MM.1S (cell line): ENCODE results near the gene RALY.

Source experiments
- DNase-seq: peaks from one replicate; pipeline ENCODE4 v3.0.0-alpha.2; 2015
- H2AFZ ChIP-seq: fragments of 300-600 bp; sonication (generic); 2 replicates; pipeline ENCODE4 v1.6.0; 2016; ENCODE audit warnings: antibody characterized with exemption, low read length
- H3F3A ChIP-seq: fragments of 300-600 bp; sonication (generic); 2 replicates; pipeline ENCODE4 v1.6.1; 2016; ENCODE audit warnings: mild to moderate bottlenecking, antibody characterized with exemption, low read length, moderate library complexity, mixed read lengths; ENCODE audit not compliant: insufficient read depth
- H3K27ac ChIP-seq: fragments of 300-600 bp; sonication (generic); 2 replicates; pipeline ENCODE4 v1.5.1; 2016; ENCODE audit warnings: mild to moderate bottlenecking, low read length
- H3K27me3 ChIP-seq: fragments of 300-600 bp; sonication (generic); replicated peaks from 2 replicates; pipeline ENCODE4 v1.6.0; 2016; ENCODE audit warnings: low read length; ENCODE audit not compliant: insufficient read depth
- H3K36me3 ChIP-seq: fragments of 300-600 bp; sonication (generic); replicated peaks from 2 replicates; pipeline ENCODE4 v1.6.1; 2016; ENCODE audit warnings: mild to moderate bottlenecking, low read length, mixed read lengths; ENCODE audit not compliant: insufficient read depth
- H3K4me1 ChIP-seq: fragments of 300-600 bp; sonication (generic); 2 replicates; pipeline ENCODE4 v1.6.1; 2016; ENCODE audit warnings: low read length, mixed read lengths
- H3K4me2 ChIP-seq: fragments of 300-600 bp; sonication (generic); 2 replicates; pipeline ENCODE4 v1.6.0; 2016; ENCODE audit warnings: low read depth, low read length
- H3K4me3 ChIP-seq: fragments of 300-600 bp; sonication (generic); 2 replicates; pipeline ENCODE4 v1.5.1; 2016; ENCODE audit warnings: low read length, mixed read lengths
- H3K79me2 ChIP-seq: fragments of 300-600 bp; sonication (generic); 2 replicates; pipeline ENCODE4 v1.6.1; 2016; ENCODE audit warnings: mixed run types, low read length, mixed read lengths
- H3K9ac ChIP-seq: fragments of 300-600 bp; sonication (generic); 2 replicates; pipeline ENCODE4 v1.6.1; 2016; ENCODE audit warnings: low read length, mixed read lengths
- H3K9me2 ChIP-seq: fragments of 300-600 bp; sonication (generic); replicated peaks from 2 replicates; pipeline ENCODE4 v1.6.1; 2016; ENCODE audit warnings: mild to moderate bottlenecking, low read length, mixed read lengths; ENCODE audit not compliant: insufficient read depth
- H3K9me3 ChIP-seq: fragments of 300-600 bp; sonication (generic); replicated peaks from 2 replicates; pipeline ENCODE4 v1.6.1; 2016; ENCODE audit warnings: mild to moderate bottlenecking, low read length, mixed read lengths; ENCODE audit not compliant: insufficient read depth
- H4K20me1 ChIP-seq: fragments of 300-600 bp; sonication (generic); 2 replicates; pipeline ENCODE4 v1.6.1; 2016; ENCODE audit warnings: mild to moderate bottlenecking, low read length, moderate library complexity, mixed read lengths; ENCODE audit not compliant: insufficient read depth
- EZH2 ChIP-seq: fragments of 300-600 bp; sonication (generic); optimal IDR thresholded peaks from 2 replicates; pipeline ENCODE3; 2017; ENCODE audit warnings: low read depth, mild to moderate bottlenecking, antibody characterized with exemption, low read length, mixed read lengths
- EZH2phosphoT487 ChIP-seq: fragments of 300-600 bp; sonication (generic); IDR thresholded peaks from 2 replicates; pipeline ENCODE4 v1.6.1; 2018; ENCODE audit warnings: antibody characterized with exemption, low read length
- TF ChIP-seq, protein P1 (sequence below): fragments of 300-600 bp; sonication (generic); IDR thresholded peaks from 2 replicates; pipeline ENCODE4 v1.5.1; 2016; ENCODE audit warnings: antibody characterized with exemption, low read length, mixed read lengths

The RALY gene

DNA sequence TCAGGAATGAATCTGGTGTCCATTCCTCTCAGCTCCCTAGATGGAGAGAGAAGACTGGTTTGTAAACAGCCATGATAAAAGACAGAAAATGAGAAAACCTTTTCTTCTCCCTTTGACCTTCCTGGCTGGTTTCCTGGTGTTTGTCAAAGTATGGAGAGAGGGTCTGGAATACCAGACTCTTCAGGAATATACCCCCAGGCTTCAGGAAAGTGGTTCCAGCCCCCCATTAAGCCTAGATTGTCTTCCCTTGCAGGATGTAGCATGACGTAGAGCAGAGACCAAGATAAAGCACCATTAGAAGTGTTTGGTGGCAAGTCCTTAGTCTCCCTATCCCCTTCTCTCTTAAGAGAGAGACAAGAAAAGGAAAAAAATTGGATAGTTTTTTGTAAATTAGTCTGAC, 67.3 kb downstream of the RALY start:
- Histone ChIP-seq H3K4me3 (no peak overlapping the region), H3K27ac (no peak overlapping the region), H3K9me2 (no peaks in the 10 kb centered on the region), H3K27me3 (no peaks in the 10 kb centered on the region), H3K4me1 (no peaks in the 10 kb centered on the region), H3K79me2 (peaks cover 100% of the 10 kb centered on the region), H2AFZ (no peak overlapping the region), H3K4me2 (no peak overlapping the region), H3K36me3 (peaks cover 3% of the 10 kb centered on the region; the same call in 1 of the 2 replicates), H3F3A (no peaks in the 10 kb centered on the region), H3K9ac (no peak overlapping the region), H4K20me1 (peaks cover 65% of the 10 kb centered on the region), H3K9me3 (no peaks in the 10 kb centered on the region)
- DNase-seq = no peak
- TF ChIP-seq EZH2phosphoT487 (no peak), EZH2 (no peak)
- TF ChIP-seq, protein P1, sequence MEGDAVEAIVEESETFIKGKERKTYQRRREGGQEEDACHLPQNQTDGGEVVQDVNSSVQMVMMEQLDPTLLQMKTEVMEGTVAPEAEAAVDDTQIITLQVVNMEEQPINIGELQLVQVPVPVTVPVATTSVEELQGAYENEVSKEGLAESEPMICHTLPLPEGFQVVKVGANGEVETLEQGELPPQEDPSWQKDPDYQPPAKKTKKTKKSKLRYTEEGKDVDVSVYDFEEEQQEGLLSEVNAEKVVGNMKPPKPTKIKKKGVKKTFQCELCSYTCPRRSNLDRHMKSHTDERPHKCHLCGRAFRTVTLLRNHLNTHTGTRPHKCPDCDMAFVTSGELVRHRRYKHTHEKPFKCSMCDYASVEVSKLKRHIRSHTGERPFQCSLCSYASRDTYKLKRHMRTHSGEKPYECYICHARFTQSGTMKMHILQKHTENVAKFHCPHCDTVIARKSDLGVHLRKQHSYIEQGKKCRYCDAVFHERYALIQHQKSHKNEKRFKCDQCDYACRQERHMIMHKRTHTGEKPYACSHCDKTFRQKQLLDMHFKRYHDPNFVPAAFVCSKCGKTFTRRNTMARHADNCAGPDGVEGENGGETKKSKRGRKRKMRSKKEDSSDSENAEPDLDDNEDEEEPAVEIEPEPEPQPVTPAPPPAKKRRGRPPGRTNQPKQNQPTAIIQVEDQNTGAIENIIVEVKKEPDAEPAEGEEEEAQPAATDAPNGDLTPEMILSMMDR = no peak

DNA sequence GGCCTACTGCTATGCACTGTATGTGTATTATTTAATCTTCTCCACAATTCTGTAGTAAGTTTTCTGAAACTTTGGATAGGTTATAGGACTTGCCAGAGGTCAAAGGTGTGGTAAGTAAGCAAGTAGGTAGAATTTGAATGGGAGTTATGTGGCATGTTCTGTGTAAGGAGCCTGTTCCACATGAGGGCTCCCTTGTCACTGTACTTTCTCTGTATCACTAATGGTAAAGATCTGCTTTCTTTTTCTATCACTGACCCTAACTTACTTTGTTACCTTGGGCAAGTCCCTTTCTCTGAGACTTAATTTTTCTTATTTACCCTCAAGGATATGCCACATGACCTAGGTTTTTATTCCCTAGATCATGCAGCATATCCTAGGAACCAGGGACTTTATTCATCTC, 68.0 kb downstream of the RALY start:
- no peaks in the 10 kb centered on the region for H3K27me3 ChIP-seq
- no peaks in the 10 kb centered on the region for H3K9me3 ChIP-seq
- no peaks in the 10 kb centered on the region for H3F3A ChIP-seq
- H3K27ac ChIP-seq = no peak overlapping the region
- H4K20me1 ChIP-seq = peaks cover 58% of the 10 kb centered on the region
- no peak overlapping the region for H3K4me2 ChIP-seq
- no peak overlapping the region for H3K4me3 ChIP-seq
- DNase-seq = no peak
- no peak overlapping the region for H3K9ac ChIP-seq
- H3K36me3 ChIP-seq = peaks cover 3% of the 10 kb centered on the region; the same call in 1 of the 2 replicates
- no peaks in the 10 kb centered on the region for H3K9me2 ChIP-seq
- H3K4me1 ChIP-seq = no peaks in the 10 kb centered on the region; the same call in 1 of the 2 replicates
- TF ChIP-seq EZH2 (no peak), EZH2phosphoT487 (no peak)
- TF ChIP-seq, protein P1 = no peak
- H2AFZ ChIP-seq = no peak overlapping the region
- H3K79me2 ChIP-seq = peaks cover 100% of the 10 kb centered on the region

DNA sequence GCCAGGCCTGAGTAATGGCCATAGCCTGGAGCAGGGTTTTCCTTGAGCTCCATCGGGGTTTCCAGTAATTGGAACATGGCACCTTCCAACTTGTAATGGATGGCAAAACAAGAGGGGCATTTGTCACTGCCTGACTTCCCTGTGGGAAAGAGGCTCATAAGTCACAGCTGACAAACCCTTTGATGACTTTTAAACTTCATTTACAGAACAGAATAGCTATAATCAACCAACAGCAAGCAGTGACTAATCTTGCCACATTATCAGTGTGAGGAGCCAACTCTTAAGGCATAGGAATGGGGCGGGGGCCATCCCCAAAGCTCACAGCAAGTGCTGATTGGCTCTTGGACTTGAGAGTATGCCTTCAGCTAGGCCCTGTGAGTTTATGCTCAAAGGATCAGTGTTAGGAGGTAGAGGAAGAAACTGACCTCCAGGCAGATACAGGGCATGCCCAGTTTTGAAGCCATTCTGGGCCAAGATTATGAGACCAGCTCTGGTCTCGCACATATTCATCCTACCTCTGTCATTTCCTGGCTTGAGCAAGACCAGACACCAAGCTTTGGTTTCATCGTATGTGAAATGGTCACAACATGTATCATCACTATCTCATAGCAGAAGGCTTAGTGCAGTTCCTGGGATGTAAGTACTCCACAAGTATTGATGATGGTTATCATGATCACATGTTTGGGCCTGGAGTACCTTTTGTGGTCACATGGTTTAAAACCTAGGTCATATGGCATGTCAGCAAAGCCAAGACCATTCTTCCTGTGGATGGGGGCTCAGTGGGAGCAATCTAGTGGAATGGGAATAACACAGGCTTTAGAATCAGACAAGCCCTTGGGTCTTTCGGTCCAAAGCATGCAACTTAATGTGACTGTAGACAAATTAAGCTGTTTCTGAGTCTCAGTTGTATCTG, 69.1 kb downstream of the RALY start:
- H3K4me2 ChIP-seq = no peak overlapping the region
- H3K79me2 ChIP-seq = peaks cover 100% of the 10 kb centered on the region
- TF ChIP-seq EZH2phosphoT487 (no peak), EZH2 (no peak)
- TF ChIP-seq, protein P1 = no peak
- no peak overlapping the region for H3K9ac ChIP-seq
- H3K36me3 ChIP-seq = peaks cover 3% of the 10 kb centered on the region; the same call in 1 of the 2 replicates
- no peaks in the 10 kb centered on the region for H3K27me3 ChIP-seq
- no peaks in the 10 kb centered on the region; the same call in 1 of the 2 replicates for H3K4me1 ChIP-seq
- H3K4me3 ChIP-seq = no peak overlapping the region
- H4K20me1 ChIP-seq = peaks cover 52% of the 10 kb centered on the region
- H3K9me2 ChIP-seq = no peaks in the 10 kb centered on the region
- DNase-seq = no peak
- no peak overlapping the region for H2AFZ ChIP-seq
- no peak overlapping the region for H3K27ac ChIP-seq
- H3K9me3 ChIP-seq = no peaks in the 10 kb centered on the region
- peaks cover 3% of the 10 kb centered on the region; the same call in 1 of the 2 replicates for H3F3A ChIP-seq
